HTR-8/SVneo (cell line): Measurements from ENCODE around the gene SUSD5.
A peak's percentile ranks its signal among the peaks of the same experiment; 100 is the strongest.

Experiments
- DNase-seq: peaks from one replicate; pipeline ENCODE4 v3.0.0; 2011; ENCODE audit warnings: low spot score, mixed read lengths; ENCODE audit not compliant: insufficient read length
- FAIRE-seq: peaks from 2 replicates; lab custom pipeline; 2011; peaks lifted over from hg19 to GRCh38; lab: Jason Lieb, UNC

Gene SUSD5

DNA sequence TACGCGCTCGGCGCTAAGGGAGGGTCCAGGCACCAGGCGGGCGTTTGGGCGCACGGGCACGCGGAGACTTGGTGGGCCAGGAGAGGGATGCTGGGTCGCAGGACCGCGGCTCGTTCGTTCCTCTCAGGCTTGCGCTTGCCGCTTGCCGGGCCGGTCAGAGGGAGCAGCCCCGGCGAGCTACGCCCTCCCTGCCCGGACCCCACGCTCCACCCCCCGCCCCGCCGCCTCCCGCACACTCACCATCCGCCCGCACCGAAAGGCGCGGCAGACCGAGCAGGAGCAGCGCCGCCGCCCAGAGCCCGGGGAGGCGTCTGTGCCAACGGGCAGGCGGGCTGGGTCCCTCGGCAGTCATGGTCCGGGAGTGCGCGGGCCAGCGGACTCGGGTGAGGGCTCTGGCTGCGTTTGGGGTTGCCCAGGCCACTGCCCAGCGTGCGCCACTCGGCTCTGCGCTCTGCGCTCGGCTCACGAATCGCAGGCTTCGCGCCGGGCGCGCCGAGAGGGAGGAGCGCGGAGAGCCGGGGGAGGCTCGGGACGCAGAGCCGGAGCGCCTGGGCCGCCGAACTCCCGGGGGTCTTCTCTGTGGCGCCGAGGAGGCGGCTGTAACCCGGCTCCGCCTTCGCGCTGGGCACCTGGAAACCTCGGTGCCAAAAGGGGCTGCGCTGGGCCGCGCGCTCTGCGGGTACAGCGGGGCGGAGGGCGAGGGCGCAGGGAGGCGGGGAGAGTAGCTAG is at the start of gene SUSD5:
Gene SUSD5, minus strand, starts transcription at position 365 of the 729 bp plus-strand sequence. Its CDS starts 13 bp downstream, at position 352.
- peak; percentile 60 for DNase-seq
- peak; percentile 73 for FAIRE-seq

DNA sequence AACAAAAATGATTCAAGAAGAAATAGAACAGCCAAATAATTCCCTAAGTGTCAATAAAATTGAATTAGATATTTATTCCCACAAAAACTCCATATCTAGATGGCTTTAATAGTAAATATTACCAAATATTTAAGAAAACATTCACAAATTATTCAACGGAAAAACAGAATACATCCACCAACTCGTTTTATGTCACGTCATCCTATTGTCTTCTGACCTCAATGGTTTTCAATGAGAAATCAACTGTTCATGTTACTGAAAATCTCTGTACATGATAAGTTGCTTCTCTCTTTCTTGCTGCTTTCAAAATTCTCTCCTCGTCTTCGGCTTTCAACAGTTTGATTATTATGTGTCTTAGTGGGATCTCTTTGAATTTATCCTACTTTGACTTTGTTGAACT is 41.5 kb upstream of the SUSD5 start:
- no peak for FAIRE-seq

DNA sequence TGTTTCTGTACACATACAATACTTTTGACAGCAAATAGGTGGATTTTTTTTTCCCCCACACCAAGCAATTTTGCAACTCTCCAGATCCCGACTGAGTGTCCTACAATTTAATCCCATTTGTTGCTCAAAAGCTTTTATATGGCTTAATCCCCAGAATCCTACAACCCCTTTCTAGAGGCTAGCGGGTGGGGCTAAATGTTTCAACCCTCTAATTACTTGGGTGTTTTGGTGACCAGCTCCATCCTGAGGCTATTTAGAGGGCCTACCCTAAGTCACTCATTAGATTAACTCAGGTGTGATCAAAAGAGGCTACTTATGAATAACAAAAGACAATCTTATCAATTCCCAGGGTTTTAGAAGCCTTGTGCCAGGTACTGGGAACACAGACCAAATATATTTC is 37.6 kb upstream of the SUSD5 start:
- FAIRE-seq = no peak

More for the DNA sequence above, 41.5 kb upstream of the SUSD5 start:
- DNase-seq = no peak

DNA sequence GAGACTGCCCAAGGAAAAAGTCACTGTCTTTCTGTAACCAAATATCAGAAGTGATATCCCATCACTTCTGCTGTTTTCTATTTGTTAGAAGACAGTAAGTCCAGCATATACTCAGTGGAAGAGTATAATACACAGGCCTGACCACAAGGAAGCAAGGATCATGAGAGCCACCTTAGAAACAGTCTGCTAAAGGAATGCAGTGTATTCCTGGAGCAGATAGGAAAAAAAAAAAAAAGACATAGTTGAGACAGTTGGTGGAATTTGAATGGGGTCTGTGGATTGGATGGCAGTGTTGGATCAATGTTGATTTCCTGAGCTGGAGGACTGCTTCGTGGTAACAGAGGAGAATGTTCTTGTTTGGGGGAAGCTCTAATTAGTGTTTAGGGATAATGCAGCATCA is 32.1 kb upstream of the SUSD5 start:
- FAIRE-seq (no peak), DNase-seq (no peak)

More for the DNA sequence above, 37.6 kb upstream of the SUSD5 start:
- DNase-seq = no peak

DNA sequence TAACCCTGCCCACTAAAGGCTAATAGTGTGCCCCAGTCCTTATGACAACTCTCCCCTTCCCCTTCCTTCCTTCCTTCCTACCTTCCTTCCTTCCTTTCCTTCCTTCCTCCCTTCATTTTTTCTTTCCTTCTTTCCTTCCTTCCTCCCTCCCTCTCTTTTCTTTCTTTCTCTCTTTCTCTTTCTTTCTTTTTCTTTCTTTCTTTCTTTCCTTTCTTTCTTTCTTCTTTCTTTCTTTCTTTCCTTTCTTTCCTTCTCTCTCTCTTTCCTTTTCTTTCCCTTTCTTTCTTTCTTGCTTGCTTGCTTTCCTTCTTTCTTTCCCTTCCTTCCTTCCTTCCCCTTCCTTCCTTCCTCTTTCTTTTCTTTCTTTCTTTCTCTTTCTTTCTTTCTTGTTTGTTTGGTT is 28.2 kb upstream of the SUSD5 start:
- FAIRE-seq (no peak), DNase-seq (no peak)

DNA sequence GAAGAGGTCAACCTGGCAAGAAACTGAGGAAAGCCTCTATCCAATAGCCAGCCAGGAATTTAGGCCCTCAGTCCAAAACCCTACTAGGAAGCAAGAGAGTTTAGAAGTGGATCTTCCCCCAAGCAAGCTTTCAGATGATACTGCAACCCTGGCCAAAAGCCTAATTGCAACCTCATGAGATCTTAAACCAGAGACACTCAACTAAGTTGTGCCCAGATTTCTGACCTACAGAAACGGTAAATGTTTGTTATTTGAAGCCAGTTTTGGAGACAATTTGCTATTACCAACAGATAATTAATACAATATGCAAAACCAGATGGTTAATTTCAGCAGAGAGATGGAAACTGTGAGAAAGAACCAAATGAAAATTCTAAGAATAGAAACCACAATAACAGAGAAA is 21.7 kb upstream of the SUSD5 start:
- FAIRE-seq (no peak), DNase-seq (no peak)

DNA sequence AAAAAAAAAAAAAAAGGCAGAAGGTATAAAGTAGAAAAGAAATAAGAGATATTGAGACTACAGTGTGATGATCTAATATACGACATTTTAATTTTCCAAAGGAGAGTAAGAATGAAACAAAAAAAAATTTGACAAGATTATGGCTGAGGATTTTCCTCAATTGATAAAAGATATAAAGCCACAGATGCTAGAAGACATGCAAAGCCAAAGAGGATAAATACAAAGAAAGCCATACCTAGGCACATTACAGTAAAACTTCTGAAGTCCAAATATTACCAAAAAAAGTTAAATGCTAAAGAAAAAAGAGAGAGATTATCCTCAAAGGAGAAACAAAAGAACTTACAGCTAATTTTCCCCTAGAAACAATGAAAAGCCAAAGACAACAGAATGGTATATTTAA is 20.3 kb upstream of the SUSD5 start:
- DNase-seq = no peak
- FAIRE-seq = no peak

DNA sequence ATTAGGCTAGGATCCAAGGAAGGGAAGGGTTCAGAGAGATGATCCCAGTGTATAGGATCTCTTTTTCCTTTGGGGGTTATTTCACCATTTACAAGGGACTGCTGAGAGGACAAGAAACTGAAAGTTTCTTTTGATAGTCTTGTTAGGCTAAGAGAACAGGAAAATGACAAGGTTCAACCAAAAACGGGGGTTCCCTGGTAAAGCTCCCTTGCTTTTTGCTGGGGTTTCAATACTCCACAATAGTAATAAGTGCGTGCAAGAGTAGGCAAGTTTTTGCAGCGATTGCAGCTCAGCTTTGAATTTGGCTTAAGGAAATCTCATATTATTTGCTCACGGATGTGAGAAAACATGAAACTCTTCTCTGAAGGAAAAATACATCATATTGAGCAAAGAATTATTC is 18.8 kb upstream of the SUSD5 start:
- DNase-seq = no peak
- no peak for FAIRE-seq

DNA sequence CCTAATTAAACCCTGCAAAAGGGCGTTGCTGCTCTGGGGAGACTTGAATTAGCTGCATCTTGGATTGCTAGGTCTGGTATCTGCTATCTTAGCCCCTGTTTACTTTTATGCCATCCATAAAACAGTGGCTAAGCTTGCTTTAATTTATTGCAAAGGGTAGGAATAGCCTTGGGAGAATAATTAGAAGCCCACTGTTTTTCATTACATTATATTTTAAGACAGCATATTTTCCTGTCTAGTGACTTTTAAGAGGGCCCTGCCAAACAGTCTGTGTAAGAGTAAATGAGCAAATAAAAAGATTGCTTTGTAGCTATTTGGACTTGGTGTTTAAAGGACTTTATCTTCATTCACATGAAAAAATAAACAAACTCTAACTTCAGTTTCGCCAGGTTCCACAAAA is 17.4 kb upstream of the SUSD5 start:
- DNase-seq (no peak), FAIRE-seq (no peak)

DNA sequence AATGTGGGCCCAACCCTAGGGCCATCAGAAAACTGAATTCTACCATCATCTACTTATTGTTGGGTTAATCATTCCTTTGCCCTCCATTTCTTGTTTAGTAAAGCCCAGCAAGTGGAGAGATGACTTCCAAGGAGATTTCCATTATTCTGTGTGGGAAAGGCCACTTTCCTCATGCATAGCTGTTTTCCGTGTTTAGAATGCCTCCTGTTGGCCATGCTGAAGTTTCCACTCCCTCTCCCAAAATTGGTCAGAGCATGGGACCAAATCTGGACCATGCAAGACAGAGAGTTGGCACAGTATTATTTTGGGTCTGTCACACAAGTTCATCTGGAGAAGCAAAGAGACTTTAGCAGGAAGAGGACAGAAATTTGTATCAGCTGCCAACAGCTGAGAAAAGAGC is 15.3 kb upstream of the SUSD5 start:
- no peak for FAIRE-seq

DNA sequence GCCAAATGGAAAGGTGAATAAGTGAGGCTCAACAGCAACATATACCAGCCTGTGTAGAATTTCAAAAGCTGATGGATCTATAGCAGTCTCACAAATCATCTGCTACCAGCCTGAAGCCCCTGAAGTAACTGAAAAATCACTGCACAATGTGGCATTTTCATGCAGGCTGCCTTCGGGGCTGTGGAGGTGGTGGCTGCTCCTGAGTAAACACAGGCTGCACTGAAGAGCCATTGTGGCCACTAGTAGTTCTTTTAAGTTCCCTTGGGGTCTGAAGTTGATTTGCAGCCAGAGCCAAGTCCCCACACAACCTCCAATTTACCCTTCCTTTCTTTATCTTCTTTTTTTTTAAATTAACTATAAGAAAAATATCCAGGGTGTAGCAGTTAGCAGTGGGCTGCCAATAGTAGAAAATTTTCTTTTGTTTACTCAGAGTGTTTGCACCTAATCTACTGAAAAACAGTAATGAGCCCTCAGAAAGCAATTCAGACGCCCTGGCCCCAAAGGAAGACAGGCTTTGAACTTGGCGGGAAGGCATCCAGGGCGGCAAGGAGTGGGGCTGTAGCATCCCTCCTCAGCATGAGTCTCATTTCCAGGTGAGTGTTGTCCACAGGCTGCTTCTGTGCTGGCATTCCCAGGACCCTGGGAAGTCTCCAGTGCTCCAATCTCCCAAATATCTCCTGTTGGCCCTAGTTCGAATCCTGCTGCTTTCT is 13.3 kb upstream of the SUSD5 start:
- no peak for FAIRE-seq
- no peak for DNase-seq

More for the DNA sequence above, 15.3 kb upstream of the SUSD5 start:
- no peak for DNase-seq

DNA sequence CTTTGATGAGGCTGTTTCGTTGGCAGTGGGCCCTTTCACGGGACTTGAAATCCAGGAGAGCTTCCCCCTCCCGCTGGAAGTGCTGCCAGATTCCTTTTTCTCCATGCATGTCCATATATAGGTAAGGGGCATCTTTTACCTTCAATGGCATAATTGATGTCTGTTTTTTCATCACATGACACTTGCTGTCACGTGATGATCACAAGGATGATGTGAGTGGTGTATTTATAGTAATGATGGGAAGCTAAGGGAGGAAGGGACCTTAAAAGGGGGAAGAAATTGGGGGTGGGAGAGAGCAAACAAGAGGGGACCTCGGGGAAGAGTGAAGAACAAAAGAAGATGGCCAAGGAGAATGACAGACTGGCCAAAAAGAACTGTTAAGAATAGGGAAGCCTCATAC is 11.3 kb upstream of the SUSD5 start:
- no peak for FAIRE-seq
- DNase-seq = no peak

DNA sequence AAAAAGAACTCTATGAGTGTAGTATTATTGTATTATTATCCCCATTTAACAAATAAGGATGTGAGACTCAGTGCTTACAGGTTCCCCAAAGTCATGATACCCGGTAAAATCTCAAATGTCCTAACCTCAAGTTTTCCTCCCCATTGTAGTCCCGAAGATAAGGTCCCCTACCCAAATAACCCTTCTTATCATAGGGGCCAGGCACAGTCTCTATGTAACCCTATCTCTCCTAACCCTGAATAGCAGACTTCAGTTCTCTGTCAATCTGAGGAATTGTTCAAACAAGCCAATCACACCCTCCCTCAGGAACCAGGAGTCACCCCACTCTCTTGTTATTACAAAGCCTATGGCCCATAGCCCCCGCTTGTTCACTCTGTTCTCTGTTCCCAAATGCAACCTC is 10.5 kb upstream of the SUSD5 start:
- FAIRE-seq = no peak
- no peak for DNase-seq

DNA sequence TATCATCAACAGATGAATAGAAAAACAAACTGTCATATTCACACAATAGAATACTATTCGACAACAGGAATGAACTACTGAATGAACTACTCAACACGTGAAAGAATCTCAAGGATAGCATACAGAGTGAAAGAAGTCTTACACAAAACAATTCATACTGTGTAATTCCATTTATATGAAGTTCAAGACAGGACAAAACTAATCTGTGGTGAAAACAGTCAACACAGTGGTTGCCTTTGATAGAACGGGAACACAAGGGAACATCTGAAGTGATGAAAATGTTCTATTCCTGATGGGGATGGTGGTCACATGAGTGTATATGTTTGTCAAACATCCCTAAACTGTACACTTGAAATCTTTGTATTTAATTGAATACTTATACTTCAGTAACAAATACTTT is 2.6 kb upstream of the SUSD5 start:
- no peak for FAIRE-seq

DNA sequence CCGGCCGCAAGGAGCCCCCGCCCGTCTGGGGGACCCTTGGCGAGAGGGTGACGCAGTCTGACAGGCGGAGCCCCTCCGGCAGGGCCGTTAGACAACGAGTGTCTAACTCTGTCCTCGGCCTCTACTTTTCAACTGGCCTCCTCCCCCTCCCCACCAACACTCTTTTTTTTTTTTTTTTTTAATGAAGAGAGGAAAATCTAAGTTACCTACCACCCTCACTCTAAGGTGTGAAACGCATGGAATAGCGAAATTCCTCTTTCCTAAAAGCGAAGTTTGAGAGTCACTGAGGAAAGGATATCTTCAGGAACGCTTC is 521 bp upstream of the SUSD5 start:
- no peak for DNase-seq
- no peak for FAIRE-seq

More for the DNA sequence above, 2.6 kb upstream of the SUSD5 start:
- no peak for DNase-seq

DNA sequence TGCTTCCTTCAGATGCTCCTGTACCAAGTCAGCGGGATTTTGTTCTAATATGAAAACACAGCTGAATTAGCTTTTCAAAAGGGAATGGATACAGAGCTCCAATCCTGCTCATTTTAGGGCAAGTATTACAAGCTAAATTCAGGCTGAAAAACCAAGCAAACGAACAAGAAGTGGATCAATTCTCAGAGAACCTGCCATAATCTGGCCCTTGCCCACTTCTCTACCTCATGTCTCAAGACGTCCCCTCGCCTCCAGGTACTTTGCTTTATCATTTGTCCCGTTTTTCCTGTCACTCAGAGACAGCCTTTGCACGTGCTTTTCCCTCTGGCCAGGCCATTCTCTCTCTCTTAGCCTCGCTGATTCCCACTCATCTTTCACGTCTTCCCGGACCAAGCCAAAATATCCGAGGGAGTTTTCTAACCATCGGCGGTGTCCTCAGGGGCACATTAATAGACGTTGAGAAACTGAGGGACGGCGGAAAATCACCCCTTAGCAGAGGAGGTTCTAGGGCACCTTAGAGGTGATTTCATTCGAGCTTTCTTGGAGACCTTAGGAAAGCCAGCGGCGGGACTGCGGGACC is 654 bp downstream of the SUSD5 start:
- FAIRE-seq (no peak), DNase-seq (peak; percentile 13)

DNA sequence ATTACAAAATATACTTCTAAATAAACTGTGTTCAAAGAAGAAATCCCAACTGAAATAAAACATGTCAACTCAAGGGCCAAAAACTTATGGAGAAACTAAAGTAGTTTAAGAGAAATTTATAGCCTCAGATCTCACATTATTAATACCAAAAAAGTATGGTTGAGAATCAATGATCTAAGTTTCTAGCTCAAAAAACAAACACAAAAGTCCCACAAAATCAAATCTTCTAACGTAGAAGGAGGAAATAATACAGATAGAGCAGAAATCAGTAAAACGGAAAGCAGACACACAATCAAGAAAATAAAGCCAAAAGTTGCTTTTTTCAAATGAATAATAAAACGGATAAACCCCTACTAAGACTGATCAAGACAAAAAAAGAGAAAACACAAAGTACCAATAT is 2.9 kb downstream of the SUSD5 start:
- DNase-seq = no peak
- no peak for FAIRE-seq

DNA sequence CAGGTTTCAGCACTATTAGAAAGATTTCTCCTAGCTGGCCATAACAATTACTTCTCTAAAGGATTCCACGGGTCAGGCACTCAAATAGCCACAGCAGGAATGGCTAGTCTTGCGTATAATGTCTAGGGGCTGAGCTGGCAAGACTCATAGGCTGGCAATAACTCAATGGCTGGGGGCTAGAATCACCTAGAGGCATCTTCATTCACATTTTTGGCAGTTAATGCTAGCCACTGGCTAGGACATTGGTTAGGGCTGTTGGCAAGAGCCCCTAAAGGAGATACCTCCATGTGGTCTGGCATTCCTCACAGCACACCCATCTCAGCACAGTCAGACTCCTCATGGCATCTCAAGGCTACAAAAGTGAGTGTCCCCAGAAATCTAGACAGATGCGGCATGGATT is 6.2 kb downstream of the SUSD5 start:
- DNase-seq (no peak), FAIRE-seq (no peak)

DNA sequence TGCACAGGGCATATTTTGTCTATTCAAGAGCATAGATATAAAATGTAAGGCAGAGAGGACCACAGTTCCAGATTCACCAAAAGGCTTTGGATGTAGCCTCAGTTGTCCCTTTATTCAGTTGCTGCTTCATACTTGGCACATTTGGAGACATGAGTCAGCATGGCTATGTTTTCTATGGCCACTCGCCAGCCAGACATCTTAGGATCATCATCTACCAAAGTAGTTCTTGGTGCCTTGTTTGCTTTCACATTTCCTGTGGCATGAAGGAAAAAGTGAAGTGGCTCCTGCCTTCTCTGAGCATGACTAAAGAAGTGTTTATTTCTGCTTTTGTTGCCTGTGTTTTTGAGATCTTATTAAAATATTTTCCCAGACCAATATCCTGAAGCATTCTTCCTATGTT is 7.2 kb downstream of the SUSD5 start:
- DNase-seq (peak; percentile 30), FAIRE-seq (no peak)

DNA sequence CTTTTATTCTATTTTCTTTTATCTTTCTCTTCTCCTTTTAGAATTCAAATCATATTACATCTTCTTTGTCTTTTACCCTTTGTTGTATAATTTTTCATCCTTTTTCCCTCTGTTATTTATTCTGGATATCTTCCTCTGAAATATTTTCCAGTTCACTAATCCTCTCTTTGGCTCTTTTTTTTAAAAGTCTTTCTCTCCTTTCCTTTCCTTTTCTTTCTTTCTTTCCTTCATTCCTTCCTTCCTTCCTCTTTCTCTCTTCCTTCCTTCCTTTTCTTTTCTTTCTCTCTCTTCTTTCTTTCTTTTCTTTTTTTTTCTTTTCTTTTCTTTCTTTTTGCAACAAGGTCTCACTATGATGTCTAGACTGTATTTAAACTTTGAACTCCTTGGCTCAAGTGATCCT is 9.3 kb downstream of the SUSD5 start:
- FAIRE-seq = no peak
- DNase-seq = no peak

DNA sequence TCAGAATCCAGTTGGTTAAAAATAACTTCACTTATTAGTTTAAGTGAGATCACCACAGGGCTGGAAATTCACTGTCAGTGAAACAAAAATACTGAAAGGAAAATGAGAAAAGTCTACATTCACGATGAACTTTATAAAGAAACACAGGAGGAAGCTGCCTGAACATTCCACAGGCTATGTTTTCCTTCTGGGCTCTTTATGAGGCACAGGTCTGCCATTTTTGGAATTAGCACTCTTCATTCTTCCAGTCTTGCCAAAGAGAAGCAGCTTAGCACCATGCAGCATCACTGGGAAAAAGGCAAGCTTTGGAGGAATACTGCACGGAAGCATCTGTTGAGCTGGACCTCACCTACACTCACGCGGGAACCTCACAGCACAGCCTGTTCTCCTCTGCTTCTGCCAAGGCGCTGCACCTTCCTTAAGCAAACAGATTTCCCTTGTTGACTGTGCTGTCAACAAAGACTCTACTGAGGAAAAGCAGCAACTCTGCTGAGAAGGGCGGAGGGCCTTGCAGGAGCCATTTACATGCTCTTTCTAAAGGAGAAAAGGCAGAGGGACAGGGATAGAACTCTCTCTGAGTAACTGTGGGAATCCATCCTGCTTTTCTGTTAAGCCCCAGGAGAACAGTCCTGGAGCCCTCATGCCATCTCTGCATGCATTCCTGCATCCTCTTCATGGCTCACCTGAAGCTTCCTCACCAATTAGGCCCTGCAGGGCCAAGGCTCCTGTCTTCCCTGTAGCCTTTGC is 15.7 kb downstream of the SUSD5 start:
- FAIRE-seq (no peak), DNase-seq (no peak)
